ENCODE measurements around the gene SRPK3. TPM values are rescaled to one million over a fixed set of nuclear protein-coding genes. Genes with fewer than 3 reads are reported as not detected.

The SRPK3 gene
- total and polyA plus RNA-seq, 5 donors = 27.0 to 53.1 (median 36.5) TPM

DNA sequence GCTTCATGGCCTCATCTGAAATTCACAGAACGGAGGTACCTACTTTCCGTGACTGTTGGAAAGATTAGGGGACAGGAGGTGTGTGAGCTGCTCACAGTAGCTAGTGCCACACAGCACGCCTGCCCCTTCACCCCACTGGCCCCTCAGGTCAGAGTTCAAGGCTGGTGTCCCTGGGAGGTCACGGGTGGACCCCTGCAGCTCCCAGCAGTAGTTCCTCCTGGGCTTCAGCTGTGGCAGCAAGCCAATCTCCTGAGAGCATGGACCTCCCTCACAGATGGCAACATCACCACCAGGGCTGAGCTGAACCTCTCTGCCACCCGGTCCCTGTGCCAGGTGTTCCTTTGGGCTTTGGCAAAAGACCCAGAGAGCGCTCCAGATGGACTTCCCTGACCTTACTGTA, 11.5 kb downstream of the SRPK3 start:
- Histone ChIP-seq H3K27me3 (ENCODE audit: control insufficient read depth, insufficient read depth) (no peaks in the 10 kb centered on the region), H3K9me3 (ENCODE audit: control insufficient read depth, low read length) (no peaks in the 10 kb centered on the region), H3K27ac (ENCODE audit: low read length) (no peak overlapping the region), H3K4me1 (ENCODE audit: control insufficient read depth, insufficient read depth, low read length) (peaks cover 4% of the 10 kb centered on the region), H3K4me3 (ENCODE audit: low read length) (no peak overlapping the region)
- ATAC-seq (no peak), DNase-seq (no peak)
- intact Hi-C loops (cut with DNase I) = loop anchor here in 1 of 4 donors (10.0 kb wide), 1 partner anchor 132 kb away; the partner anchor contains the start of gene ARHGAP4
- WGBS = 89% methylated on average over 6 of the region's 6 CpGs

DNA sequence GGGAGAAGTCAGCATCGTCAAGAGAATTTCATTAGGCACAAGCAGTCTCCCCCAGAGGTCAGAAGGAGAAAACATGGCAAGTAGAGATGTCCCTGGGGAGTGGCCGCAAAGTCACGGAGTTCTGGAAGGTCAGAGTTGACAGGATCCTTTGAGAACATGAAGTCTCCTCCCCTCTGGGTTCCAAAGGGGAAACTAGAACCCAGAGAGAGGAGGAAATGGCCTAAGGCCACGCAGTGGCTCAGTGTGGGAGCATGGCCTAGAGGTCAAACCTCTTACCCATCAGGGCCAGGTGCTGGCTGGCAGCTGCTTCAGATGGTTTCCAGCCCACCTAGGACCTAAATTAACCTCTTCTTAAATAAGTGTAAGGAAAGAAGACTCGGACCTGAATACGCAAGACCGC, 12.4 kb downstream of the SRPK3 start:
- Histone ChIP-seq H3K27me3 (ENCODE audit: control insufficient read depth, insufficient read depth) (no peaks in the 10 kb centered on the region), H3K27ac (ENCODE audit: low read length) (peak overlapping the region; percentile 95), H3K4me3 (ENCODE audit: low read length) (peak overlapping the region; percentile 90), H3K4me1 (ENCODE audit: control insufficient read depth, insufficient read depth, low read length) (peaks cover 4% of the 10 kb centered on the region), H3K9me3 (ENCODE audit: control insufficient read depth, low read length) (no peaks in the 10 kb centered on the region)
- intact Hi-C loops (cut with DNase I) = loop anchor here in 1 of 4 donors (10.0 kb wide), 1 partner anchor 132 kb away; the partner anchor contains the start of gene ARHGAP4
- DNase-seq (no peak), ATAC-seq (no peak)
- 6% methylated on average over 7 of the region's 7 CpGs for WGBS

DNA sequence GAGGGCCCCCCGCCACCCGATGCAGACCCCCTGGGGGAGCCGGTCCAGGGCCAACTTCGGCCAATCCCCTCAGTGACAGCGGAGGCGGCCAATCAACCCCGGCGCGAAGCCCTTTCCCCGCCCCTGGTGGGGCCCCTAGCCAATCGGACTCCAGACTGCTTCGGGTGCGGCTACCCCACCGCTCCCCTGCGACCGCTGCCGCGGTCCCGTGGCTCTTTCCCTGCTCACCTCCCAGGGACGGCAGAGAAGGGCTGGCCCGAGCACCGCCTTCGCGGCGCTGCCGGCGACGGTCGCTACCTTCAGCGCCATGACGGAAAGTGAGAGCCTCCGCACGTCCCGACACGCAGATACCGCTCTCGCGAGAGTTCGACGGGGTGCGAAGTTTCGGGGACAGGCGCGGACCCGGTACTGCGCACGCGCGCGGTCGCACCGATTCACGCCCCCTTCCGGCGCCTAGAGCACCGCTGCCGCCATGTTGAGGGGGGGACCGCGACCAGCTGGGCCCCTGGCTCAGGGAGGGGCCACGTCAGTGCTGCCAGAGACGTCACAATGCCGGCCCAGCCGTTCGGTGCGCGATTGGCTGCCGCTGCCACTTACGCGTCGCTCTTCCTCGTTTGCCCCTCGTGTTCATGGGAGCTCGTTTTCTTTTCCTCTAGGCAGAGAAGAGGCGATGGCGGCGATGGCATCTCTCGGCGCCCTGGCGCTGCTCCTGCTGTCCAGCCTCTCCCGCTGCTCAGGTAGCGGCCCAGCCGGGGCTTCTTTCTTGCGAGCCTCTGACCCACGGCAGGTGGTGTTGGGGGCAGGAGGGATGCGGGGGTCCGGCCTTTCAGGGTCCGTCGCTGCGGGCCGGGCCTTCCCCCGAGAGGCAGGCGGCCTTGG, 13.4 kb downstream of the SRPK3 start, which contains the start of the genes IDH3G and SSR4:
Gene IDH3G, minus strand, starts transcription at position 358 of the 879 bp plus-strand sequence. Its CDS starts 49 bp downstream, at position 309.
Gene SSR4, plus strand, starts transcription at position 651 of the 879 bp plus-strand sequence. Its CDS starts 20 bp downstream, at position 671.
- intact Hi-C loops (cut with DNase I) = loop anchor here in 1 of 4 donors (10.0 kb wide), 1 partner anchor 131 kb away; the partner anchor contains the start of gene ARHGAP4
- peak within 1 kb of the TSS; percentile 95 for H3K27ac ChIP-seq (ENCODE audit: low read length)
- peaks cover 4% of the 10 kb centered on the region for H3K4me1 ChIP-seq (ENCODE audit: control insufficient read depth, insufficient read depth, low read length)
- peak; percentile 94 to 97 (median 97) for DNase-seq
- no peaks in the 10 kb centered on the region for H3K27me3 ChIP-seq (ENCODE audit: control insufficient read depth, insufficient read depth)
- WGBS = under 1% methylated on average over 92 of the region's 92 CpGs
- H3K9me3 ChIP-seq (ENCODE audit: control insufficient read depth, low read length) = no peaks in the 10 kb centered on the region
- ATAC-seq = peak; percentile 95 to 96
- peak within 1 kb of the TSS; percentile 90 for H3K4me3 ChIP-seq (ENCODE audit: low read length)

DNA sequence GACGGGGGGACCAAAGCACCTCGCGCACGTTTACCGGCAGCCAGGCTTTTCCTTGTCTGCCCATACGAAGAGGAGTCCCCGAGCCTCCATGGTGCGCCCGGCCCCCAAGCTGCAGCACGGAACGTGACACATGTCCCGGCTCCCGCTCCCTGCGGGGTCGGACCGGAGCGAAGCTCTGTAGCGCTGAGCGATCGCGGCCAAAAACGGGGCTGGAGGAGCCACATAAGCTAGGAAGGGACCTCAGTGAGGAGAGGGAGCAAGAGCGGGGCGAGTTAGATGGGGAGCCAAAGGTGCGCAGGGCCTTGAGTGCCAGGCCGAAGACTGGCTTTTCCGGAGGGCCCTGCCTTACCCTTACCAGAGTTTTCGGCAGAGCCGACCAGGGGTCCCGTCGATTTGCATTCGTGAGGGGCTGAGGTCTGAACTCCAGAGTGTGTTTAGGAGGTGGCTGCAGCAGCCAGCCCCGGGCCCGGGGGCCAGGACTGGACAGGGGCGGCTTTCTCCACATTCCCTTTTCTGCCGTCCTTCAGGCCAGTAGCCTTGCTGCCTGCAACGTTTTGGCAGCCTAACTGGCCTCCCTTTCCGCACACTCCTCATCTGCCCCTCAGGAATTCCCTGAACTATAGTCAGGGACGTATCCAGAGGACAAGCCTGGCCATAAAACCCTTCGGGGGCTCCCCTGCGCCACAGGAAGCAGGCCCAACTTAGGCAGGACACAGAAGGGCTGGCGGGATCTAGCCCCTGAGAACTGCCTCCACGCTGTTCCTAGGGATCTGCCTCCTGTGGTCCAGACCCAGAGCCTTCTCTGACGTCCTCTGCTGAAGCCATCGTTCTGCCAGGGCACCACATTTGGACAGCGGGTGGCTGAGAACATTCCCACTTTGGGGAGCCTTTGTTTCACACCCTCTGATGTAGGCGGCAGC, 14.3 kb downstream of the SRPK3 start:
- WGBS = 4% methylated on average over 47 of the region's 47 CpGs
- intact Hi-C loops (cut with DNase I) = loop anchor here in 1 of 4 donors (10.0 kb wide), 1 partner anchor 130 kb away; the partner anchor contains the start of gene ARHGAP4
- Histone ChIP-seq H3K9me3 (ENCODE audit: control insufficient read depth, low read length) (no peaks in the 10 kb centered on the region), H3K4me1 (ENCODE audit: control insufficient read depth, insufficient read depth, low read length) (peaks cover 4% of the 10 kb centered on the region), H3K27ac (ENCODE audit: low read length) (peak overlapping the region; percentile 83), H3K27me3 (ENCODE audit: control insufficient read depth, insufficient read depth) (no peaks in the 10 kb centered on the region), H3K4me3 (ENCODE audit: low read length) (peak overlapping the region; percentile 77)
- peak; percentile 1 to 2 for ATAC-seq
- DNase-seq = no peak

DNA sequence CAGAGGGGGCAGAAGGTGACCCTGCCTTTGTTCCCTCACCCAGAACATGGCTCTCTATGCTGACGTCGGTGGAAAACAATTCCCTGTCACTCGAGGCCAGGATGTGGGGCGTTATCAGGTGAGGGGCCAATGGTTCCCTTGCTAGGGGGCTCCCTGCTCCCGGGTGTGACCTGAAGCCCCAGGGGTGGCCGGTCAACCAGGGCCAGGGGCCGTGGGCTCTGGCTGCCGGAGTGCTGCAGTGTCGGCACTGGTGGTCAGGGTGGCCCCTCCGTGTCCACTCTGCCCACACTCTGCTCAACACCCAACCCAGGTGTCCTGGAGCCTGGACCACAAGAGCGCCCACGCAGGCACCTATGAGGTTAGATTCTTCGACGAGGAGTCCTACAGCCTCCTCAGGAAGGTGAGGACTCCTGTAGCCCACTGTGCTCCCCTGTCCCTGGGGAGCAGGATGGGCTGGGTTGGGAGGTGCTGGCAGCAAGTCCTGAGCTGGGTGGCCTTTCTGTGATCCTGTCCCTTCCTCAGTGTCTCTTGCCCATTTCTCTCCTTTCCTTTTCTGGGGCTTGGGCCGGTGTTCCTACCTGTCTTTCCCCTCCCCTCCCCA, 16.7 kb downstream of the SRPK3 start:
- no peak overlapping the region for H3K4me3 ChIP-seq (ENCODE audit: low read length)
- 83% methylated on average over 15 of the region's 15 CpGs for WGBS
- DNase-seq (peak in 1 of 3 donors; percentile 18), ATAC-seq (no peak)
- H3K27ac ChIP-seq (ENCODE audit: low read length) = no peak overlapping the region
- peaks cover 4% of the 10 kb centered on the region for H3K4me1 ChIP-seq (ENCODE audit: control insufficient read depth, insufficient read depth, low read length)
- no peaks in the 10 kb centered on the region for H3K9me3 ChIP-seq (ENCODE audit: control insufficient read depth, low read length)
- intact Hi-C loops (cut with DNase I) = loop anchor here in 1 of 4 donors (10.0 kb wide), 1 partner anchor 127 kb away; the partner anchor contains the start of gene ARHGAP4
- H3K27me3 ChIP-seq (ENCODE audit: control insufficient read depth, insufficient read depth) = no peaks in the 10 kb centered on the region

DNA sequence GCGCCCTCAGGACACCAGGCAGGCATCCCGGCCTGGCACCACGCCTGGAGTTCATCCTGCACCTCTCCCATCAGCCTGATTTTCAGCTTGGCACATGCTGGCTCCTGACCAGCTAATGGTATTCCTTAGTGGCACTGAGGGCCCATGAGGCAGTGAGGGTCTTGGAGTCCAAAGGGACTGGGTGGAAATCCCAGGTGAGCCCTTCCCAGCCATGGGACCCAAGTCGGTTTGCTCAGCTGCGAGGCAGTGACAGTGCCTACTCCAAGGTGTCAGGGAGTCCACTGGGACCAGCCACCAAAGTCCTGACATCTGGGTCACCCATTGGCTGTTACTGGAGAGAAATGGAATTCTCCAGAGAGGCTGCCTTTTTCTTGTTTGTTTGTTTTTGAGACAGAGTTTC, 18.5 kb downstream of the SRPK3 start:
- H3K4me3 ChIP-seq (ENCODE audit: low read length) = no peak overlapping the region
- DNase-seq = no peak
- H3K27ac ChIP-seq (ENCODE audit: low read length) = no peak overlapping the region
- WGBS = 81% methylated on average over 5 of the region's 5 CpGs
- H3K9me3 ChIP-seq (ENCODE audit: control insufficient read depth, low read length) = no peaks in the 10 kb centered on the region
- intact Hi-C loops (cut with DNase I) = loop anchor here in 1 of 4 donors (10.0 kb wide), 1 partner anchor 125 kb away; the partner anchor contains the start of gene ARHGAP4
- H3K27me3 ChIP-seq (ENCODE audit: control insufficient read depth, insufficient read depth) = no peaks in the 10 kb centered on the region
- H3K4me1 ChIP-seq (ENCODE audit: control insufficient read depth, insufficient read depth, low read length) = no peaks in the 10 kb centered on the region
- no peak for ATAC-seq

DNA sequence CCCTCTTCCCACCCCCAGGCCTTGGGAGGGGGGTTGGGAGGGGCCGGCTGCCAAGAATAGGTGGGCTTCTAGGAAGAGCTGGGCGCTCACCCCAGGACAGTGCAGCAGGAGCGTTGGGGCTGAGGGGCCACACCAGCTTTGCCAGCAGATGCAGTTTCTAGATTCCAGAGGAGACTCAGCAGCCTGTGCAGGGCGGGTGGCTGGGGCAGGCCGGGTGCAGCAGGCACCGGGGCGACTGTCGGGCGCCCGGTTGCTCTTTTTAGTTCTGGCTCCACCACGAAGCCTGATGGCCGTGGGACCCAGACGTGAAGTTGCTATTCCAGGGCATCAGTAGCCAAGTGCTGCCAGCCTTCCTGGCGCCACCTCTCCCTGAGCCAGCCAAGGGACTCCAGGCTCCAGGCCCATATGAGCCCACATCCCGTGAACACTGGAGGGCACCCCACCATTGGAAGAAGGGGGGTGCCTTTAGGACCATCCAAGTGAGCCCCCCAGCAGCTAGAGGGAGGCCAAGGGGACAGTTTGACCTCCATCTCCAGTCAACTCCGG, 19.4 kb downstream of the SRPK3 start:
- no peaks in the 10 kb centered on the region for H3K4me1 ChIP-seq (ENCODE audit: control insufficient read depth, insufficient read depth, low read length)
- ATAC-seq (peak; percentile 9 to 49), DNase-seq (no peak)
- no peak overlapping the region for H3K4me3 ChIP-seq (ENCODE audit: low read length)
- H3K9me3 ChIP-seq (ENCODE audit: control insufficient read depth, low read length) = no peaks in the 10 kb centered on the region
- peak overlapping the region; percentile 22 for H3K27ac ChIP-seq (ENCODE audit: low read length)
- 67% methylated on average over 16 of the region's 16 CpGs for WGBS
- intact Hi-C loops (cut with DNase I) = loop anchor here in 1 of 4 donors (10.0 kb wide), 1 partner anchor 105 kb away; the partner anchor contains the start of gene AVPR2
- H3K27me3 ChIP-seq (ENCODE audit: control insufficient read depth, insufficient read depth) = no peaks in the 10 kb centered on the region

DNA sequence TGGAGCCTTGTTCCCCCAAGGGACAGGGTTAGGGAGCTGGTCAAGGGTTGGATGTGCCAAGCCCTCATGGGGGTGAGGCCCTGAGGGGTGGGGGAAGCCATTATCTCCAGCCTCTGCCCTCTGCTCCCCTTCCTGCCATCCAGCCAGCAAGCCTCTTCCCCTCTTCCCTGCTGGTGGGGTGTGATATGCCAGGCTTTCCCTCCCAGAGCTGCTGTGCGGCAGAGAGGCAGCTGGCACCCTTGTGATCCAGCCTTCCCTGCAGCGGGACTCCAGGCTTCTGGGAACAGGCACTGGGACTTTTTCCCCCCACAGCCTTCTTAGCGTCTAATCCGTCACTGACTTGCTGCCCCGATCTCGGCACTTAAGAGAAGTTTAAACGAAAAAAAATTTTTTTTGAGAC, 19.9 kb downstream of the SRPK3 start:
- Histone ChIP-seq H3K4me1 (ENCODE audit: control insufficient read depth, insufficient read depth, low read length) (no peaks in the 10 kb centered on the region), H3K27ac (ENCODE audit: low read length) (peak overlapping the region; percentile 22), H3K4me3 (ENCODE audit: low read length) (no peak overlapping the region), H3K27me3 (ENCODE audit: control insufficient read depth, insufficient read depth) (no peaks in the 10 kb centered on the region), H3K9me3 (ENCODE audit: control insufficient read depth, low read length) (no peaks in the 10 kb centered on the region)
- 76% methylated on average over 7 of the region's 7 CpGs for WGBS
- no peak for DNase-seq
- ATAC-seq = no peak
- intact Hi-C loops (cut with DNase I) = loop anchor here in 1 of 4 donors (10.0 kb wide), 1 partner anchor 104 kb away; the partner anchor contains the start of gene AVPR2

DNA sequence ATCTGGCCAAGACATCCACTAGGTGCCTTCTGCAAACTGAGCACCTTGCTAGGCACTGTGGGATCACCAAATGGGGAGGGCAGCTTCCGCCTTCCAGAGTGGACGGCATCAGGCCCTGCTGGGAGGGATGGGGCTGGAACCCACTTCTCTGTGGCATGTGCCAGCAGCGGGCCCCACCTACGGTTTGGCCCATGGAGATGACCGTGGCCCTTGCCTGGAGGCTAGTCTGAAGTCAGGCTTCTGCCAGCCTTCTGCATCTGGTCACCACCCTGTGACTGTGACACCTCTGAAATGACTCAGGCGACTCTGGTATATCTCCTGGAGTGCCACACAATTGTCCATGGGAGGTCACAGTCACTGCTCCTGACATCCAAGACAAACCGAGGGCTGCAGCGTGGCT, 20.8 kb downstream of the SRPK3 start:
- ATAC-seq (no peak), DNase-seq (peak in 1 of 3 donors; percentile 49)
- Histone ChIP-seq H3K4me3 (ENCODE audit: low read length) (no peak overlapping the region), H3K9me3 (ENCODE audit: control insufficient read depth, low read length) (no peaks in the 10 kb centered on the region), H3K27me3 (ENCODE audit: control insufficient read depth, insufficient read depth) (no peaks in the 10 kb centered on the region), H3K4me1 (ENCODE audit: control insufficient read depth, insufficient read depth, low read length) (no peaks in the 10 kb centered on the region), H3K27ac (ENCODE audit: low read length) (no peak overlapping the region)
- 90% methylated on average over 8 of the region's 8 CpGs for WGBS
- intact Hi-C loops (cut with DNase I) = loop anchor here in 1 of 4 donors (10.0 kb wide), 1 partner anchor 103 kb away; the partner anchor contains the start of gene AVPR2

All from right cardiac atrium (tissue), 5 donors.